HG02870 (cell line): Measurements from ENCODE around the gene SMAD4.
"Not testable (repeated sequence)": the region's sequence is repeated elsewhere in the genome, so short reads cannot be mapped to it uniquely, and the experiment has no call there.

ENCODE experiments used
- ATAC-seq: cut with Tn5 transposase; IDR thresholded peaks from one replicate; pipeline ENCODE4 v1.9.1; 2021; ENCODE audit warnings: mild to moderate bottlenecking, moderate library complexity; ENCODE audit not compliant: unreplicated experiment

The SMAD4 gene

GRCh38 chr18:51029694-51030536 lies at the start of gene SMAD4:
Gene SMAD4 (plus strand): TSS chr18:51030213. CDS start chr18:51047047, 16,834 bp downstream.
- peak; percentile 66 for ATAC-seq

GRCh38 chr18:50981381-50981780 lies 48.6 kb upstream of the SMAD4 start:
- no peak for ATAC-seq

- no peak for ATAC-seq
These were observed 47.8 kb upstream of the SMAD4 start for GRCh38 chr18:50982086-50982801.

GRCh38 chr18:50982802-50983179 lies 47.2 kb upstream of the SMAD4 start:
- ATAC-seq = no peak

- ATAC-seq = no peak
These were observed 43.5 kb upstream of the SMAD4 start for GRCh38 chr18:50986360-50987087.

GRCh38 chr18:50987261-50987660 lies 42.8 kb upstream of the SMAD4 start:
- no peak for ATAC-seq

GRCh38 chr18:50989711-50990110 lies 40.3 kb upstream of the SMAD4 start:
- no peak for ATAC-seq

- no peak for ATAC-seq
These were observed 37.7 kb upstream of the SMAD4 start for GRCh38 chr18:50992351-50992762.

- no peak for ATAC-seq
These were observed 36.0 kb upstream of the SMAD4 start for GRCh38 chr18:50994031-50994430.

- ATAC-seq = not testable (repeated sequence)
These were observed 26.8 kb upstream of the SMAD4 start for GRCh38 chr18:51003174-51003573.

GRCh38 chr18:51006061-51006818 lies 23.8 kb upstream of the SMAD4 start:
- ATAC-seq = no peak

GRCh38 chr18:51006948-51007789 lies 22.8 kb upstream of the SMAD4 start:
- ATAC-seq = no peak

- ATAC-seq = no peak
These were observed 22.2 kb upstream of the SMAD4 start for GRCh38 chr18:51007790-51008139.

GRCh38 chr18:51009072-51009471 lies 20.9 kb upstream of the SMAD4 start:
- no peak for ATAC-seq

- ATAC-seq = no peak
These were observed 19.8 kb upstream of the SMAD4 start for GRCh38 chr18:51010218-51010617.

GRCh38 chr18:51011709-51012108 lies 18.3 kb upstream of the SMAD4 start:
- ATAC-seq = no peak

- no peak for ATAC-seq
These were observed 17.6 kb upstream of the SMAD4 start for GRCh38 chr18:51012441-51012840.

- ATAC-seq = no peak
These were observed 16.8 kb upstream of the SMAD4 start for GRCh38 chr18:51013259-51013658.

GRCh38 chr18:51017140-51017879 lies 12.7 kb upstream of the SMAD4 start:
- no peak for ATAC-seq
